ENCODE data around the gene GRK1. TPM values are rescaled to one million over a fixed set of nuclear protein-coding genes. Genes with fewer than 3 reads are reported as not detected.

GRK1 gene
- total RNA-seq, 1 donor from 2014 or later = 0.06 TPM

DNA sequence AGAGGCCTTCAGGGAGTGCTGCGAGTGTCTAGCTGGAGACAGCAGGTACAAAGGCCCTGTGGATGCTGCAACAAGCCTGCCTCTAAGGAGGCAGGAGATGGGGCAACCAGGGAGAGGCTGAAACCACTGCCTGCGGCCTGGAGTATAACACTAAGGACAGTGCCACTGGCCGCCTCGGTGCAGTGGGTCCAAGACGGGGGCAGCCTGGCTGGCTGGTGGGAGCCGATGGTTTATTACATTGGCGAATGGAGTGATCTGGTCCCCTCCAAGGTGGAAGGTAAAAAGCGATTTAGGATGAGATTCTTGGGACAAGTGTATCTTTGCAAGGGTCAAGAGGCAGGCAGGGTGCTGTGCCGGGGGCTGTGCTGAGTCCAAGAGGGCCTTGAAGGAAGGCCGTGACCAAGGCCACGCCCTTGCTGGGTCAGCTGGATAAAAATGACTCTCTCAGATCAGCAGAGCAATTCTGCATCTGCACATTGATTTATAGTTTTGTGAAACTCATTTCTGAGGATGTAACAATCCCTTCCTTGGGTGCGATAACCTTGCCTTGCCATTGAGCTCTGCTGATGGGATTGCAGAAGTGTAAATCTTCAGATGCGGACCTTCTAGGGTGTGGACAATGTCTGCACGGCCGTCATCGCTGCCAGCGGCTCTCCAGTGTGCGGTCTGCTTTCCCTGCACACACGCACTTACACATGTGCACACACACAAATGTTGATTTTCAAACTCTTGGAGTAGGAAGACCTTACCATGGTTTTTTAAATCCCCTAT is 98.0 kb downstream of the GRK1 start:
- no peak overlapping the region for H3K4me3 ChIP-seq (ENCODE audit: low read depth, low read length)
- DNase-seq (ENCODE audit: low read depth) = no peak
- TF ChIP-seq, protein P1, sequence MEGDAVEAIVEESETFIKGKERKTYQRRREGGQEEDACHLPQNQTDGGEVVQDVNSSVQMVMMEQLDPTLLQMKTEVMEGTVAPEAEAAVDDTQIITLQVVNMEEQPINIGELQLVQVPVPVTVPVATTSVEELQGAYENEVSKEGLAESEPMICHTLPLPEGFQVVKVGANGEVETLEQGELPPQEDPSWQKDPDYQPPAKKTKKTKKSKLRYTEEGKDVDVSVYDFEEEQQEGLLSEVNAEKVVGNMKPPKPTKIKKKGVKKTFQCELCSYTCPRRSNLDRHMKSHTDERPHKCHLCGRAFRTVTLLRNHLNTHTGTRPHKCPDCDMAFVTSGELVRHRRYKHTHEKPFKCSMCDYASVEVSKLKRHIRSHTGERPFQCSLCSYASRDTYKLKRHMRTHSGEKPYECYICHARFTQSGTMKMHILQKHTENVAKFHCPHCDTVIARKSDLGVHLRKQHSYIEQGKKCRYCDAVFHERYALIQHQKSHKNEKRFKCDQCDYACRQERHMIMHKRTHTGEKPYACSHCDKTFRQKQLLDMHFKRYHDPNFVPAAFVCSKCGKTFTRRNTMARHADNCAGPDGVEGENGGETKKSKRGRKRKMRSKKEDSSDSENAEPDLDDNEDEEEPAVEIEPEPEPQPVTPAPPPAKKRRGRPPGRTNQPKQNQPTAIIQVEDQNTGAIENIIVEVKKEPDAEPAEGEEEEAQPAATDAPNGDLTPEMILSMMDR (conservative IDR thresholded peaks at IDR 0.05; ENCODE audit: low read depth, low read length) = no peak

DNA sequence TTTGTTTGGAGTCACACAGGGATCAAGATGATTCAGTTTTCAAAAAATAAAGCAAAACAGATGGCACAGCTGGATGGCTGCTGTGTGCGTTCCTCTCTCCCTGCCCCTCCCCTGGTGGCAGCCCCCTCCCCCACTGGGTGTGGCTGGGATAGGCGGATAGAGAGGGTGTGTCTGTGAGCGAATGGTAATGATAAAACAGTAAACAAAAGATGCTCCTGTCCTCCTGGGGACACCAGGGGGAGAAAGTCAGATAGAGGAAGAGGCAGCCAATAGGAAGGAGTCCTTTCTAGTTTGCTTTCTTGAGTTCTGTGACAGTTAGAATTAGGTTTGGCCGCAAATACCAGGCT is 98.5 kb downstream of the GRK1 start:
- no peak overlapping the region for H3K4me3 ChIP-seq (ENCODE audit: low read depth, low read length)
- TF ChIP-seq, protein P1 (conservative IDR thresholded peaks at IDR 0.05; ENCODE audit: low read depth, low read length) = no peak
- no peak for DNase-seq (ENCODE audit: low read depth)

DNA sequence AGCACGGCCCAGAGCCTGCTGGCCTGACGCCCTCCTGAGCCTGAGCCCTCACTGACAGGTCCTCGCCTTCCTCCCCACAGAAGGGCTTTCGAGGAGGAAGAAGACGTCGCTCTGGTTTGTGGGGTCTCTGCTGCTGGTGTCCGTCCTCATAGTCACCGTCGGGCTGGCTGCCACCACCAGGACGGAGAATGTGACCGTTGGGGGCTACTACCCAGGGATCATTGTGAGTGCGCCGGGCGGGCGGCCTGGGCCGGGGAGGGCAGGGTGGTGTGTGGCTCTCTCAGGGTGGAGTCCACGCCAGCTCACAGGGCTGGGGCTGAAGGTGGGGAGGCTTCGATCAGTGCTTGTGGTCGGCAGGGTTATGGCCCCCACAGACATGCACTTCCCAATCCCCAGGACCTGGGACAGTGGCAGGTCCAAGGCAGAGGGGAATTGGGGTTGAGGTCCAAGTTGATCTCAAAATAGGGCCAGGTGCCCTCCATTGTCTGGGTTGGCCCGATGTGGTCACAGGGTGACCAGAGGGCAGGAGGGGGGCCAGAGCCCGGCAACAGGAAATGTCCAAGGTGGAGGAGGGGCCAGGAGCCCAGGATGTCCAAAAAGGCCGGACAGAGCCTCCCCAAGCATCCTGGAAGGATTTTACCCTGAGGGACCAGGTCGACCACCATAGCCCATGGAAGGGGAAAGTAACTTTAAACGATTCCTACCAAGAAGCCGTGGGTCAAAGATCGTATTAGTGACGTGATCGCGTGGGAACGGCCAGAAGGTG is 99.2 kb downstream of the GRK1 start:
- no peak overlapping the region for H3K4me3 ChIP-seq (ENCODE audit: low read depth, low read length)
- TF ChIP-seq, protein P1 (conservative IDR thresholded peaks at IDR 0.05; ENCODE audit: low read depth, low read length) = no peak
- no peak for DNase-seq (ENCODE audit: low read depth)

DNA sequence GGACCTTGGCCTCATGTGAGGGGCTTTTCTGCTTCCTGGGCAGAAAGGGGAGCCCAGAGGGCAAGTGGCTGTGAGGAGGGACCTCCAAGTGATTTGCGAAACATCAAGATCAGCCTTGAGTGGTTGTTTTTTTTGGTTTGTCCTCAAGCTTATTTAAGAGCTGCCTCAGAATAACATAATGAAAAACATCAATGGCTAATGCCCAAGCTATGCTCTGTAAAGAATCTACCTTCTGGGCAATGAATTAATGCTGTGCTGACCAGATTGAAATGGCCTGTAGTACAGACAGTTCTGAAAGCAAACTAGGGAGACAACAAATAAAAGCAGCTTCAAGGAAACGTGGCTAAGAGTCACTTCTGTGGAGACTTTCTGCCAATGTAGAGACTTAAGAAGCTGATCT is 100.3 kb downstream of the GRK1 start:
- DNase-seq (ENCODE audit: low read depth) = no peak
- H3K4me3 ChIP-seq (ENCODE audit: low read depth, low read length) = no peak overlapping the region
- TF ChIP-seq, protein P1 (conservative IDR thresholded peaks at IDR 0.05; ENCODE audit: low read depth, low read length) = no peak

DNA sequence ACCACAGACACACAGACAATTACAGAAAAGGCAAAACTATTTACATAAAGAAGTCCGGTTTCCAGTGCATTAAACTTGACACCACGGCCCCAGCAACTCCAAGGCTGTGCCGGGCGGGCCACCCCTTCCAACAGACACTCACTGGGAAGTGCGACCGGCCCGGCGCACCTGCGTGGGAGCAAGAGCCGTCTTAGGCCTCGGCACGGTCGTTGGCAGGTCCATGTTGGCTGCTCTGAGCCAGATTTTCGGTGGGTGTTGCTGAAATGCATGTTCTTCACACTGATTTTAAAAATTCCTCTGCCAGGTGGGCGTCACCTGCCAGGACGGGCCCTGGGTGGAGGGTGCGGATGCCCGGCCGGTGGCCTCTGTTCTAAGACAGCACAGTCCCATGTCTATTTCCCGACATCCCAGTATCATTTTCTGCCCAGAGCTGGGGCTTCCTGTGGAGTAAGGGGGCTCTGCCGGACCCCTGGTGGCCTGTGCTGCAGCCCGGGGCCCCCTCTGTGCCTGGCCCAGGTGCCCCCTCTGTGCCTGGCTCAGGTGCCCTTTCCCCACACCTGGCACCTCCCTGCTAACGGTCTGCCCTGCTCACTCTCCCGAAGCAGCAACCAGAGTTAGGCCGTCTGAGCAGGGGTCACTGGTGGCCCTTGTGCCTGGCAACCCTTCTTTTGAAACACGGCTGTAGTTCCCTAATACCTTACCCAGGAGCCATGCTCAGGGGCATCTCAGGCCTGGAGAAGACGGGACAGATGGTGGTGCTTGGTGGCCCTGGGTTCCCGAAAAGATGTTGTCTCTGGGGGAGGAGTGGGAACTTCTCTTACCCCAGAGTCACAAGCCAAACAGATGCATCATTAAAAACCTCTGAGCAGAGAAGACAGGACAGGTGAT is 101.2 kb downstream of the GRK1 start:
- no peak overlapping the region for H3K4me3 ChIP-seq (ENCODE audit: low read depth, low read length)
- no peak for DNase-seq (ENCODE audit: low read depth)
- TF ChIP-seq, protein P1 (conservative IDR thresholded peaks at IDR 0.05; ENCODE audit: low read depth, low read length) = no peak

DNA sequence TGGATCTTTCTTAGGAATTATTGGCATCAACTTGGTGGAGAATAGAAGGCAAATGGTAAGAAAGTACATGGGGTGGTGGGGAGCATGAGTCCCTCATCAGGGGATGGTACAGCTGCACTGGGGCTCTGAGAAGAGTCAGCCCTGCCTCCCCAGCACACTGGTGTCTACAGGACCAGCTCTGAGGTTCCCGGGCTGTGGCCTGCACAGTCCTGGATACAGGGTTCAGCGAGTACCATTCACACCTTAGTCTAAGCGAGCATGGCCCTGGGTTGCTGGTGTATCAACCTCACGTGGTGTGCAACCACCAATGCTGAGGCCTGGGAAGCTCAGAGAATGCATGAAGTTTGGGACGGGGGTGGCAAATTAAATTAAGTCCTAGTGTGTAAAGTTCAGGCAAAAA is 102.1 kb downstream of the GRK1 start:
- TF ChIP-seq, protein P1 (conservative IDR thresholded peaks at IDR 0.05; ENCODE audit: low read depth, low read length) = no peak
- H3K4me3 ChIP-seq (ENCODE audit: low read depth, low read length) = no peak overlapping the region
- no peak for DNase-seq (ENCODE audit: low read depth)
